Esophagus squamous epithelium (tissue), 5 donors: ENCODE results near the gene UBE2G2. TPM values are rescaled to one million over a fixed set of nuclear protein-coding genes. Genes with fewer than 3 reads are reported as not detected.

Experiments
- DNase-seq: peaks from one replicate; lab custom pipeline; 2025; lab: John Stamatoyannopoulos, UW
- H3K27ac ChIP-seq, 4 donors: fragments of 200-600 bp; sonication (generic); one replicate each; pipeline ENCODE4 v1.5.1; 2016 to 2019; ENCODE audit warnings: mild to moderate bottlenecking in 1 of 4
- H3K27me3 ChIP-seq, 4 donors: fragments of 200-600 bp; sonication (generic); 1 replicate in 3 of 4; 2 replicates in 1 of 4; pipeline versions ENCODE4 v1.5.1 to v1.6.0; 2017 to 2021; ENCODE audit warnings: antibody characterized with exemption in 1 of 4
- H3K36me3 ChIP-seq, 3 donors: fragments of 200-600 bp; sonication (generic); one replicate each; pipeline ENCODE4 v1.5.1; 2016 to 2019
- H3K4me1 ChIP-seq, 3 donors: fragments of 200-600 bp; sonication (generic); one replicate each; pipeline ENCODE4 v1.5.1; 2017 to 2019
- H3K4me3 ChIP-seq, 4 donors: fragments of 200-600 bp; sonication (generic); 1 replicate in 3 of 4; 2 replicates in 1 of 4; pipeline ENCODE4 v1.5.1; 2016 to 2019; ENCODE audit warnings: mild to moderate bottlenecking in 2 of 4, moderate library complexity in 1 of 4
- H3K9me3 ChIP-seq, 3 donors: fragments of 200-600 bp; sonication (generic); one replicate each; pipeline ENCODE4 v1.5.1; 2016 to 2019
- CTCF ChIP-seq, 6 experiments: fragments of 450-650 bp in 4 of 6; fragments of 200-600 bp in 2 of 6; sonication (generic) in 2 of 6; IDR thresholded peaks; one replicate each; pipeline ENCODE4 v1.5.1; 2016 to 2019; ENCODE audit warnings: antibody characterized with exemption in 6 of 6, mild to moderate bottlenecking in 4 of 6, moderate library complexity in 4 of 6
- POLR2A ChIP-seq, 4 donors: fragments of 450-650 bp; IDR thresholded peaks; one replicate each; pipeline ENCODE4 v1.6.1; 2017; ENCODE audit warnings: antibody characterized with exemption in 4 of 4, mild to moderate bottlenecking in 4 of 4, moderate library complexity in 3 of 4
- WGBS, 2 donors: methylation state at CpG; one replicate each; pipeline ENCODE4 v1.1.5; 2018; 5-methylcytosine and 5-hydroxymethylcytosine counted together
- intact Hi-C: fragments of 100-400 bp; cut with DNase I; formaldehyde crosslinking; loops from one replicate; pipeline ENCODE4 v1.15.0; 2022
- total RNA-seq, 4 donors: library from RNA; depleted of rRNA; stranded (reverse); fragments of >200 nt; gene quantifications; one replicate each; pipeline ENCODE4 v1.1.0, GENCODE V29; 2016
- donor health status: DM: yes; HTN: yes; CAD: no.

The UBE2G2 gene
- total RNA-seq, 4 donors from 2014 or later, result 27.9 to 70.0 (median 51.1) TPM

- 91 to 92% methylated on average over 10 of the region's 10 CpGs for WGBS, 2 donors
- H3K4me3 ChIP-seq, result no peak overlapping the region
- no peak for DNase-seq
- H3K27ac ChIP-seq, result no peak overlapping the region
- intact Hi-C loops, result no loop called here
- H3K9me3 ChIP-seq, result peaks cover 2 to 11% (median 8%) of the 10 kb centered on the region in 3 donors
- no peaks in the 10 kb centered on the region for H3K36me3 ChIP-seq
- peaks cover 0 to 66% (median 0%) of the 10 kb centered on the region in 4 donors for H3K27me3 ChIP-seq
- TF ChIP-seq POLR2A (IDR thresholded peaks at IDR 0.05) (no peak), CTCF (IDR thresholded peaks at IDR 0.05) (no peak)
- no peaks in the 10 kb centered on the region for H3K4me1 ChIP-seq
These were observed 69.4 kb downstream of the UBE2G2 start for GRCh38 chr21:44732263-44732662.

GRCh38 chr21:44730951-44731579, 70.6 kb downstream of the UBE2G2 start:
- no peak for DNase-seq
- Histone ChIP-seq H3K27ac (no peak overlapping the region), H3K4me3 (no peak overlapping the region), H3K9me3 (no peaks in the 10 kb centered on the region), H3K4me1 (no peaks in the 10 kb centered on the region), H3K27me3 (peaks cover 0 to 69% (median 0%) of the 10 kb centered on the region in 4 donors), H3K36me3 (no peaks in the 10 kb centered on the region)
- WGBS, 2 donors, result 60 to 65% methylated on average over 9 of the region's 9 CpGs
- intact Hi-C loops, result no loop called here
- TF ChIP-seq CTCF (IDR thresholded peaks at IDR 0.05) (no peak), POLR2A (IDR thresholded peaks at IDR 0.05) (no peak)

- WGBS, 2 donors, result 74 to 88% methylated on average over 6 to 7 of the region's 7 CpGs
- intact Hi-C loops, result no loop called here
- Histone ChIP-seq H3K4me3 (no peak overlapping the region), H3K9me3 (no peaks in the 10 kb centered on the region), H3K36me3 (no peaks in the 10 kb centered on the region), H3K27me3 (peaks cover 0 to 71% (median 0%) of the 10 kb centered on the region in 4 donors), H3K4me1 (no peaks in the 10 kb centered on the region), H3K27ac (no peak overlapping the region)
- TF ChIP-seq POLR2A (IDR thresholded peaks at IDR 0.05) (no peak), CTCF (IDR thresholded peaks at IDR 0.05) (no peak)
- no peak for DNase-seq
These were observed 71.6 kb downstream of the UBE2G2 start for GRCh38 chr21:44730028-44730395.

GRCh38 chr21:44729336-44730027, 72.1 kb downstream of the UBE2G2 start:
- intact Hi-C loops, result no loop called here
- H3K27me3 ChIP-seq, result peaks cover 0 to 71% (median 0%) of the 10 kb centered on the region in 4 donors
- TF ChIP-seq CTCF (IDR thresholded peaks at IDR 0.05), result no peak
- H3K9me3 ChIP-seq, result no peaks in the 10 kb centered on the region
- no peaks in the 10 kb centered on the region for H3K36me3 ChIP-seq
- DNase-seq, result no peak
- no peaks in the 10 kb centered on the region for H3K4me1 ChIP-seq
- H3K4me3 ChIP-seq, result no peak overlapping the region
- no peak overlapping the region for H3K27ac ChIP-seq
- 53 to 78% methylated on average over 3 to 10 of the region's 23 CpGs for WGBS, 2 donors

GRCh38 chr21:44728716-44729115, 72.9 kb downstream of the UBE2G2 start:
- DNase-seq, result no peak
- Histone ChIP-seq H3K4me1 (peaks cover 0 to 2% (median 2%) of the 10 kb centered on the region in 3 donors), H3K9me3 (no peaks in the 10 kb centered on the region), H3K36me3 (no peaks in the 10 kb centered on the region), H3K27ac (no peak overlapping the region), H3K27me3 (peaks cover 2 to 75% (median 5%) of the 10 kb centered on the region in 4 donors), H3K4me3 (no peak overlapping the region)
- 87 to 88% methylated on average over 14 of the region's 14 CpGs for WGBS, 2 donors
- TF ChIP-seq POLR2A (IDR thresholded peaks at IDR 0.05) (no peak), CTCF (IDR thresholded peaks at IDR 0.05) (no peak)
- intact Hi-C loops, result no loop called here
